C4-2B (cell line): ENCODE results near the gene SNN.

Experiments
- CTCF ChIP-seq: fragments of 450-650 bp; conservative IDR thresholded peaks from 2 replicates; pipeline ENCODE4 v1.5.1; 2017; ENCODE audit warnings: mild to moderate bottlenecking
- ZFX ChIP-seq: fragments of 450-650 bp; IDR thresholded peaks from 2 replicates; pipeline ENCODE4 v1.6.1; 2017

GRCh38 chr16:11667221-11667823 lies 933 bp upstream of the SNN start:
- TF ChIP-seq CTCF (no peak), ZFX (no peak)
